Stimulated activated CD4-positive, alpha-beta T cell treated with anti-CD3 and anti-CD28 coated beads, TNF-alpha, amount 100 ng/mL, for 4 hours (primary cell): ENCODE data around the gene MYH7.

ENCODE experiments used
- DNase-seq, 3 experiments: peaks; one replicate each; pipeline ENCODE4 v3.0.0-alpha.2; 2020; ENCODE audit warnings: low read depth in 3 of 3

MYH7 gene

GRCh38 chr14:23447361-23448350 is 12.2 kb upstream of the MYH7 start:
- DNase-seq, result no peak

- DNase-seq, result no peak
Measured at GRCh38 chr14:23446291-23446851, 10.9 kb upstream of the MYH7 start.

GRCh38 chr14:23445773-23446172 is 10.3 kb upstream of the MYH7 start:
- no peak for DNase-seq

- DNase-seq, result no peak
Measured at GRCh38 chr14:23444314-23444713, 8.9 kb upstream of the MYH7 start.

GRCh38 chr14:23443881-23444280 is 8.4 kb upstream of the MYH7 start:
- no peak for DNase-seq

- no peak for DNase-seq
Measured at GRCh38 chr14:23443411-23443812, 8.0 kb upstream of the MYH7 start.

- no peak for DNase-seq
Measured at GRCh38 chr14:23442721-23443356, 7.4 kb upstream of the MYH7 start.

GRCh38 chr14:23441076-23441475 is 5.6 kb upstream of the MYH7 start:
- no peak for DNase-seq

GRCh38 chr14:23439107-23439835 is 3.8 kb upstream of the MYH7 start:
- DNase-seq, result no peak

- no peak for DNase-seq
Measured at GRCh38 chr14:23438101-23438971, 2.9 kb upstream of the MYH7 start.

GRCh38 chr14:23437133-23438100 is 2.0 kb upstream of the MYH7 start:
- no peak for DNase-seq

- DNase-seq, result no peak
Measured at GRCh38 chr14:23436327-23437132, 1.1 kb upstream of the MYH7 start.

GRCh38 chr14:23434488-23435222 is 805 bp downstream of the MYH7 start:
- DNase-seq, result no peak

GRCh38 chr14:23433457-23433856 is 2.0 kb downstream of the MYH7 start:
- DNase-seq, result no peak

GRCh38 chr14:23432946-23433345 is 2.5 kb downstream of the MYH7 start:
- DNase-seq, result no peak

GRCh38 chr14:23432102-23432925 is 3.1 kb downstream of the MYH7 start:
- no peak for DNase-seq

GRCh38 chr14:23431486-23431885 is 4.0 kb downstream of the MYH7 start:
- DNase-seq, result no peak
